ENCODE measurements around the gene TNFRSF21.

Gene TNFRSF21

DNA sequence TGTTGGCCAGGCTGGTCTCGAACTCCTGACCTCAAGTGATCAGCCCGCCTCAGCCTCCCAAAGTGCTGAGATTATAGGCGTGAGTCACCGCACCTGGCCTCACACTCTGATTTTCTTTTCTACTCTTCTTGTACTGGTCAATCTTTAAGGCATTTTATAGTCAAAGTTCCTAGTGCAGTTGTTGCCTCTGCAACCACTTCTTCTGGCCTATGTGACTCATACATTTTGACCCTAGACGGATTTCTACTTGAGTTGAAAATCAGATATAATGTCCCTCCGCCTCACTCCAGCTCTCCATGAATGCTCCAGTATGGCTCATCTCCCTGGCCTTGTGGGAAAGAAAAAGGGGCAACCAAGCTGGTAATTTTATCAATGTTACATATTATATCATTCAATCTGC is 42.4 kb downstream of the TNFRSF21 start:
- H4K8ac ChIP-seq (ENCODE audit: low read length), result no peak overlapping the region
- WGBS, result 71% methylated on average over 5 of the region's 6 CpGs
- no peak overlapping the region for H2BK5ac ChIP-seq (ENCODE audit: low read depth, low read length, poor library complexity, severe bottlenecking)
- H3K9ac ChIP-seq (ENCODE audit: low read length), result no peak overlapping the region
- no peak overlapping the region for H3K4me2 ChIP-seq (ENCODE audit: low read length, poor library complexity, severe bottlenecking)
- peak; percentile 55 for DNase-seq
- no peak overlapping the region for H4K91ac ChIP-seq (ENCODE audit: low read length)
- H3K27ac ChIP-seq (ENCODE audit: low read length, poor library complexity, severe bottlenecking), result no peak overlapping the region
- H2BK12ac ChIP-seq (ENCODE audit: low read length in 2 of 2), result no peak overlapping the region
- no peak overlapping the region for H2BK120ac ChIP-seq (ENCODE audit: low read depth, low read length)
- H3K4me3 ChIP-seq (ENCODE audit: insufficient read depth in 1 of 2, low read depth in 1 of 2, low read length in 2 of 2), result no peak overlapping the region
- peaks cover 0 to 29% of the 10 kb centered on the region in 2 experiments for H3K36me3 ChIP-seq (ENCODE audit: control insufficient read depth in 1 of 2, insufficient read depth in 2 of 2, low read depth in 1 of 2, low read length in 2 of 2)
- no peak overlapping the region for H2AK5ac ChIP-seq (ENCODE audit: low read length, severe bottlenecking)
- H3K9me3 ChIP-seq (ENCODE audit: control insufficient read depth, low read length), result no peaks in the 10 kb centered on the region
- H3K79me1 ChIP-seq (replicated peaks; ENCODE audit: low read length, poor library complexity, severe bottlenecking), result peaks cover 4% of the 10 kb centered on the region
- no peak overlapping the region for H3K18ac ChIP-seq (ENCODE audit: low read depth in 1 of 2, low read length in 2 of 2)
- H2BK15ac ChIP-seq (ENCODE audit: low read depth, poor library complexity, severe bottlenecking), result no peak overlapping the region
- H3K23ac ChIP-seq (ENCODE audit: low read length in 2 of 2), result no peak overlapping the region
- no peaks in the 10 kb centered on the region for H3K27me3 ChIP-seq (ENCODE audit: control insufficient read depth in 1 of 2, insufficient read depth in 1 of 2, low read length in 2 of 2)
- no peak overlapping the region for H2AFZ ChIP-seq (ENCODE audit: low read depth, low read length)
- H3K4me1 ChIP-seq (ENCODE audit: control insufficient read depth, insufficient read depth, low read depth, low read length), result peaks cover 4% of the 10 kb centered on the region
- no peak overlapping the region for H3K14ac ChIP-seq (ENCODE audit: low read length in 2 of 2)
- H3K4ac ChIP-seq (ENCODE audit: low read depth in 1 of 2, low read length in 2 of 2), result no peak overlapping the region

DNA sequence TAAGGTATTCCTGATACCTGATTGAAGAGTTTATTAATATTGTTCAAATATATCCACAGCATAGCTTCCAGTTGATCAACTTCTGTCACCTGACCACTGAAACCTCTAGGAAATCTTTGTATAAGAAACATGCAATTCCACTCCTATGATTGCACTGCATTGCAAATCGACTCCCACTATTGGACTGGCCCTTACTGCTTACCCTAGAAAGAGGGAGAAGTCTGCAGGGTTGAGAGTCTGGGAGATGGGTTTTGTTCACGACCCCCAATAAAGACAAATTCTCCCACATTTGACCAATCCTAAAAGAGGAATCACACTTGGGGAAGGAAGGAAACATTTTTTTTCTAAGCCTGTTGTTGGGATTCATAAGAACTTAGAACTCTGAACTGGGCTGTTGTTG is 43.7 kb downstream of the TNFRSF21 start:
- Histone ChIP-seq H2BK12ac (ENCODE audit: low read length in 2 of 2) (no peak overlapping the region), H3K23ac (ENCODE audit: low read length in 2 of 2) (no peak overlapping the region), H2BK120ac (ENCODE audit: low read depth, low read length) (no peak overlapping the region), H2AK5ac (ENCODE audit: low read length, severe bottlenecking) (no peak overlapping the region), H3K4me1 (ENCODE audit: control insufficient read depth, insufficient read depth, low read depth, low read length) (peaks cover 4% of the 10 kb centered on the region), H4K91ac (ENCODE audit: low read length) (no peak overlapping the region), H3K18ac (ENCODE audit: low read depth in 1 of 2, low read length in 2 of 2) (no peak overlapping the region), H3K9me3 (ENCODE audit: control insufficient read depth, low read length) (no peaks in the 10 kb centered on the region), H3K4me2 (ENCODE audit: low read length, poor library complexity, severe bottlenecking) (no peak overlapping the region), H3K27ac (ENCODE audit: low read length, poor library complexity, severe bottlenecking) (no peak overlapping the region), H2BK15ac (ENCODE audit: low read depth, poor library complexity, severe bottlenecking) (no peak overlapping the region), H3K36me3 (ENCODE audit: control insufficient read depth in 1 of 2, insufficient read depth in 2 of 2, low read depth in 1 of 2, low read length in 2 of 2) (peaks cover 0 to 34% of the 10 kb centered on the region in 2 experiments), H3K4me3 (ENCODE audit: insufficient read depth in 1 of 2, low read depth in 1 of 2, low read length in 2 of 2) (no peak overlapping the region), H3K14ac (ENCODE audit: low read length in 2 of 2) (no peak overlapping the region), H3K9ac (ENCODE audit: low read length) (no peak overlapping the region), H4K8ac (ENCODE audit: low read length) (no peak overlapping the region), H2BK5ac (ENCODE audit: low read depth, low read length, poor library complexity, severe bottlenecking) (no peak overlapping the region), H3K27me3 (ENCODE audit: control insufficient read depth in 1 of 2, insufficient read depth in 1 of 2, low read length in 2 of 2) (no peaks in the 10 kb centered on the region), H3K79me1 (replicated peaks; ENCODE audit: low read length, poor library complexity, severe bottlenecking) (peaks cover 10% of the 10 kb centered on the region), H2AFZ (ENCODE audit: low read depth, low read length) (no peak overlapping the region), H3K4ac (ENCODE audit: low read depth in 1 of 2, low read length in 2 of 2) (no peak overlapping the region)
- WGBS, result 100% methylated on average over 1 of the region's 2 CpGs
- DNase-seq, result no peak

DNA sequence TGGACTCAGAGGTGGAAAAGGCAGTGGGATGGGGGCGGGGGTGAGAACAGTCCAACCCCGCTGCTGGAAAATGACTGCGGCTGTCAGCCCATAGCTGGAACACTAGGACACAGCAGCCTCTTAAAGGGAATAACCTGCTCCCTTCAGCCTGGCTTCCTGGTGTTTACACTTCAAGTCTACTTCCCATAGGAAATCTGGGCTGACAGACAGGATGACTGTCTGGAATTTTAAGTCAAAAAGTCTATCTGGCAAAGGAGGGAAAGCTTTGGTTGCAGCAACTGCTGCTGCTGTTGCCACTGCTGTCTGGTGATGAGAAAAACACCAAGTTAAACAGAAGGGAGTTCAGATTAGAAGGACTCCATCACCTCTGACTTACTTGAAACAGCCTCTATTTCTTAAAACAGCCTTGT is 44.9 kb downstream of the TNFRSF21 start:
- Histone ChIP-seq H3K4me1 (ENCODE audit: control insufficient read depth, insufficient read depth, low read depth, low read length) (peaks cover 2% of the 10 kb centered on the region), H3K79me1 (replicated peaks; ENCODE audit: low read length, poor library complexity, severe bottlenecking) (peaks cover 13% of the 10 kb centered on the region), H2BK5ac (ENCODE audit: low read depth, low read length, poor library complexity, severe bottlenecking) (no peak overlapping the region), H2BK12ac (ENCODE audit: low read length in 2 of 2) (peak overlapping the region in 1 of 2 experiments; percentile 12), H3K18ac (ENCODE audit: low read depth in 1 of 2, low read length in 2 of 2) (no peak overlapping the region), H3K36me3 (ENCODE audit: control insufficient read depth in 1 of 2, insufficient read depth in 2 of 2, low read depth in 1 of 2, low read length in 2 of 2) (peaks cover 0 to 32% of the 10 kb centered on the region in 2 experiments), H4K91ac (ENCODE audit: low read length) (no peak overlapping the region), H3K27ac (ENCODE audit: low read length, poor library complexity, severe bottlenecking) (no peak overlapping the region), H3K4me2 (ENCODE audit: low read length, poor library complexity, severe bottlenecking) (no peak overlapping the region), H3K4me3 (ENCODE audit: insufficient read depth in 1 of 2, low read depth in 1 of 2, low read length in 2 of 2) (no peak overlapping the region), H3K9ac (ENCODE audit: low read length) (no peak overlapping the region), H2AFZ (ENCODE audit: low read depth, low read length) (no peak overlapping the region), H3K9me3 (ENCODE audit: control insufficient read depth, low read length) (no peaks in the 10 kb centered on the region), H3K27me3 (ENCODE audit: control insufficient read depth in 1 of 2, insufficient read depth in 1 of 2, low read length in 2 of 2) (no peaks in the 10 kb centered on the region), H4K8ac (ENCODE audit: low read length) (no peak overlapping the region), H2AK5ac (ENCODE audit: low read length, severe bottlenecking) (no peak overlapping the region), H3K4ac (ENCODE audit: low read depth in 1 of 2, low read length in 2 of 2) (no peak overlapping the region), H2BK15ac (ENCODE audit: low read depth, poor library complexity, severe bottlenecking) (no peak overlapping the region), H2BK120ac (ENCODE audit: low read depth, low read length) (no peak overlapping the region), H3K23ac (ENCODE audit: low read length in 2 of 2) (no peak overlapping the region), H3K14ac (ENCODE audit: low read length in 2 of 2) (no peak overlapping the region)
- WGBS, result 60% methylated on average over 3 of the region's 3 CpGs
- peak; percentile 28 for DNase-seq

DNA sequence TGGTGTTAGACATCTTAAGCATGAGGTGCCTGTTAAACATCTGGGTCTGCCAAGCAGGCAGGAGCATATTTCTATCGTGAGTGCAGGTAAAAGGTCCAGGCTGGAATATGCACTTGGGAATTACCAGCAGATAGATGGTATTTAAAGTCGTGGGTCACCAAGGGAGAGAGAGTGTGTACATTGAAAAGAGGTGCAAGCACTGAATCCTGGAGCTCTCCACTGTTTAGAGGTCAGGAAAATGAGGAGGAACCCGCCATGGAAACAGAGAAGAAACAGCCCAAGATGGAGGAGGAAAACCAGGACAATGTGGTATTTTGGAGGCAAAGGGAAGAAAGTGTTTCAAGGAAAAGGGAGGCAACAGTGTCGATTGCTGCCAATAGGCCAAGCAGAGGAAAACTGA is 46.4 kb downstream of the TNFRSF21 start:
- H3K4ac ChIP-seq (ENCODE audit: low read depth in 1 of 2, low read length in 2 of 2), result no peak overlapping the region
- DNase-seq, result no peak
- 92% methylated on average over 4 of the region's 4 CpGs for WGBS

More for the DNA sequence above, 46.4 kb downstream of the TNFRSF21 start:
- Histone ChIP-seq H2AK5ac (ENCODE audit: low read length, severe bottlenecking) (no peak overlapping the region), H4K8ac (ENCODE audit: low read length) (no peak overlapping the region), H3K18ac (ENCODE audit: low read depth in 1 of 2, low read length in 2 of 2) (no peak overlapping the region), H3K23ac (ENCODE audit: low read length in 2 of 2) (no peak overlapping the region), H3K9me3 (ENCODE audit: control insufficient read depth, low read length) (no peaks in the 10 kb centered on the region), H4K91ac (ENCODE audit: low read length) (no peak overlapping the region), H2BK5ac (ENCODE audit: low read depth, low read length, poor library complexity, severe bottlenecking) (no peak overlapping the region), H2BK15ac (ENCODE audit: low read depth, poor library complexity, severe bottlenecking) (no peak overlapping the region), H3K4me2 (ENCODE audit: low read length, poor library complexity, severe bottlenecking) (no peak overlapping the region), H3K4me3 (ENCODE audit: insufficient read depth in 1 of 2, low read depth in 1 of 2, low read length in 2 of 2) (no peak overlapping the region), H2AFZ (ENCODE audit: low read depth, low read length) (no peak overlapping the region), H3K14ac (ENCODE audit: low read length in 2 of 2) (no peak overlapping the region), H2BK12ac (ENCODE audit: low read length in 2 of 2) (no peak overlapping the region), H2BK120ac (ENCODE audit: low read depth, low read length) (no peak overlapping the region), H3K9ac (ENCODE audit: low read length) (no peak overlapping the region), H3K4me1 (ENCODE audit: control insufficient read depth, insufficient read depth, low read depth, low read length) (peaks cover 2% of the 10 kb centered on the region), H3K27me3 (ENCODE audit: control insufficient read depth in 1 of 2, insufficient read depth in 1 of 2, low read length in 2 of 2) (no peaks in the 10 kb centered on the region), H3K79me1 (replicated peaks; ENCODE audit: low read length, poor library complexity, severe bottlenecking) (peaks cover 15% of the 10 kb centered on the region), H3K36me3 (ENCODE audit: control insufficient read depth in 1 of 2, insufficient read depth in 2 of 2, low read depth in 1 of 2, low read length in 2 of 2) (peaks cover 4 to 32% of the 10 kb centered on the region in 2 experiments), H3K27ac (ENCODE audit: low read length, poor library complexity, severe bottlenecking) (no peak overlapping the region)

All from mesenchymal stem cell (in vitro differentiated cells and primary cell).